ENCODE results near the gene PI16. TPM values are rescaled to one million over a fixed set of nuclear protein-coding genes. Genes with fewer than 3 reads are reported as not detected.

The PI16 gene
- total RNA-seq, 1 donor from 2014 or later: not detected

DNA sequence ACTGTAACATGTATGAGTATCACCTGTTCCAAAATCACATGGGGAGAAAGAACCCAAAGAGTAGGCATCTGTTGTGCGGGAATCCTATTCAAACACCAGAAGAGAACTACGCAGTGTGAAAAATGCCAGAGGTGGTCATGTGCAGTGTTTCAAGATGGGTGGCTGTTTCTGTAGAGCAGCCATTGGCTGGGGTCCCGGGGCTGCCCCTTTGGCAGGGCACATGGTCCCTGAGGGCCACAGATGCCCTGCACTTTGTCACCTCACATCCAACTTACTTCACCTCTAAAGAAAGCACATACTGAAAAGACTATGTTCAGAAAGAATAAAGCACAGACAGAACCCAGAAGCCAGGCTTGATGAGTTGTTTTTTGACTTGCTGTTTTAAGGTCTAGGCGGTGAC lies 19.1 kb downstream of the PI16 start:
- no peaks in the 10 kb centered on the region for H3K4me1 Mint-ChIP-seq (ENCODE audit: unreplicated experiment)
- TF ChIP-seq, protein P1, sequence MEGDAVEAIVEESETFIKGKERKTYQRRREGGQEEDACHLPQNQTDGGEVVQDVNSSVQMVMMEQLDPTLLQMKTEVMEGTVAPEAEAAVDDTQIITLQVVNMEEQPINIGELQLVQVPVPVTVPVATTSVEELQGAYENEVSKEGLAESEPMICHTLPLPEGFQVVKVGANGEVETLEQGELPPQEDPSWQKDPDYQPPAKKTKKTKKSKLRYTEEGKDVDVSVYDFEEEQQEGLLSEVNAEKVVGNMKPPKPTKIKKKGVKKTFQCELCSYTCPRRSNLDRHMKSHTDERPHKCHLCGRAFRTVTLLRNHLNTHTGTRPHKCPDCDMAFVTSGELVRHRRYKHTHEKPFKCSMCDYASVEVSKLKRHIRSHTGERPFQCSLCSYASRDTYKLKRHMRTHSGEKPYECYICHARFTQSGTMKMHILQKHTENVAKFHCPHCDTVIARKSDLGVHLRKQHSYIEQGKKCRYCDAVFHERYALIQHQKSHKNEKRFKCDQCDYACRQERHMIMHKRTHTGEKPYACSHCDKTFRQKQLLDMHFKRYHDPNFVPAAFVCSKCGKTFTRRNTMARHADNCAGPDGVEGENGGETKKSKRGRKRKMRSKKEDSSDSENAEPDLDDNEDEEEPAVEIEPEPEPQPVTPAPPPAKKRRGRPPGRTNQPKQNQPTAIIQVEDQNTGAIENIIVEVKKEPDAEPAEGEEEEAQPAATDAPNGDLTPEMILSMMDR (conservative IDR thresholded peaks at IDR 0.05): no peak
- H3K36me3 Mint-ChIP-seq: peaks cover 21% of the 10 kb centered on the region
- no peaks in the 10 kb centered on the region for H3K9me3 Mint-ChIP-seq
- no peaks in the 10 kb centered on the region for H3K27me3 Mint-ChIP-seq
- no peak overlapping the region for H3K4me3 Mint-ChIP-seq
- DNase-seq (ENCODE audit: extremely low spot score, unreplicated experiment): no peak
- H3K27ac Mint-ChIP-seq: no peak overlapping the region

DNA sequence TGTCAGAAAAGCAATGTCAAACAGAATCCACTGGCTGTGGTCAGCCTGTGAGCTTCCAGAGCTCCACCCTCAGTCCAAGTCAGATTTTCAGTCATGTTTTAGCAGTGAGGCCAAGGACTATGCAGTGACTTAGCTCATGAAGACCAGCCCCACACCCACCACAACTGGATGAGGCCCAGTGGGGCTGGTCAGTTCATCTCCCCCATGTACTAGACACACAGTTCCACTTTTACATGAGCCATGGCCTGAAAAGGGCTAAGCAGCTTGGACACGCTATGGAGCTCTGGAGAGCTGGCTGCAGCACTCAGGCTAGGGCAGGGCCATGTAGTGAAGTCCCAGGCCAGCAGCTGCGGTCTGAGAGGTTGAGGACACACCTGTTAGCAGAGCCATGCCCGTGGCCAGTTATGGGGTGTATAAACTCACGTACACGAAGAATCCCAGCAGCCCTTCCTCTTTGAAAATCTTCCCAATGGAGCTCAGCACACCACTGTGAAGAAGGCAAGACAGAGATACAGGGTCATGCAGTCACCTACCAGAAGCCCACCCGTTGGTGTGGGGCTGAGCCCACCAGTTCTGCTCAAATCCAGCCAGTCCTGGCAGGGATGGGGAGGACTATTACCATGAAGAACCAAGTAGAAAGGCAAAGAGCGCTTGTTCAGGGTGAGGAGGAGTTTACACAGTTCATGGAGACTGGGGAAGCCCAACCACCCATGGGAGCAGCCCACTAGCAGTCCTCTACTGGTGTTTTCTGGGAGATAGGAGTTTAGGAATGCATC lies 20.9 kb downstream of the PI16 start:
- no peak for DNase-seq (ENCODE audit: extremely low spot score, unreplicated experiment)
- Mint-ChIP-seq H3K4me3 (no peak overlapping the region), H3K27ac (no peak overlapping the region), H3K27me3 (no peaks in the 10 kb centered on the region), H3K36me3 (peaks cover 18% of the 10 kb centered on the region), H3K4me1 (ENCODE audit: unreplicated experiment) (peaks cover 11% of the 10 kb centered on the region), H3K9me3 (no peaks in the 10 kb centered on the region)
- TF ChIP-seq, protein P1 (conservative IDR thresholded peaks at IDR 0.05): no peak

DNA sequence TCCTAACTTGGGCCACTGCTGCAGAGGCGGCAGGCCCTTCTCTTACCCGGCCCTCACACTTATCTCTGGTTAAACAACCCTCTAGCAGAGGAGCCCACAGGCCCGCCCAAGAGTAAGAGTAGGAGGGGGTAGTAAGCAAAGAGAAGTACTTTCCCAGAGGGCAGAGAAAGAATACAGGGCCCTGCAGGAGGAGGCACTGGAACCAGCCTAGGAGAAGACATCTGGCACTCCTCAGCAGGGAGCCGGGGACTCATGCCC lies 21.4 kb downstream of the PI16 start:
- Mint-ChIP-seq H3K27ac (no peak overlapping the region), H3K4me3 (no peak overlapping the region), H3K4me1 (ENCODE audit: unreplicated experiment) (peaks cover 16% of the 10 kb centered on the region), H3K27me3 (no peaks in the 10 kb centered on the region), H3K9me3 (no peaks in the 10 kb centered on the region), H3K36me3 (peaks cover 18% of the 10 kb centered on the region)
- no peak for DNase-seq (ENCODE audit: extremely low spot score, unreplicated experiment)
- TF ChIP-seq, protein P1 (conservative IDR thresholded peaks at IDR 0.05): no peak

DNA sequence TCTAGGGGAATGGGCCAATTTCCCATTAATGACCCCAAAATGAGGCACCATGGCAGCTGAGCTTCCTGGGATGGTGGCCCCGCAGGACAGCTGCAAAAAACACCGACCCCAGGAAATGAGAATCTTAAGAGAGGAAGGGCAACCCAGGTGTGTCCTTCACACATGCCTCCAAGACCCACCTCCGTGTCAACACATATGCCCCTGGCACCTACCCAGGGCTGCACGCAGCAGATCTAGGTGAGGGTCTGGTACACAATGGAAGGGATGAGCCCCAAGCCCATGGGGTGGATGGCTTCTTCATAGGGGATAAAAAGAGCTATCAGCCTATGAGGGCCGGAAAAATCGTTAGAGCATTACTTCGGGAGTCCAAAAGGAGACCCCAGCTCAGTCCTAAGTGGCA lies 22.0 kb downstream of the PI16 start:
- peaks cover 18% of the 10 kb centered on the region for H3K36me3 Mint-ChIP-seq
- no peaks in the 10 kb centered on the region for H3K27me3 Mint-ChIP-seq
- H3K4me3 Mint-ChIP-seq: no peak overlapping the region
- H3K27ac Mint-ChIP-seq: no peak overlapping the region
- H3K4me1 Mint-ChIP-seq (ENCODE audit: unreplicated experiment): peaks cover 18% of the 10 kb centered on the region
- DNase-seq (ENCODE audit: extremely low spot score, unreplicated experiment): no peak
- TF ChIP-seq, protein P1 (conservative IDR thresholded peaks at IDR 0.05): no peak
- no peaks in the 10 kb centered on the region for H3K9me3 Mint-ChIP-seq

DNA sequence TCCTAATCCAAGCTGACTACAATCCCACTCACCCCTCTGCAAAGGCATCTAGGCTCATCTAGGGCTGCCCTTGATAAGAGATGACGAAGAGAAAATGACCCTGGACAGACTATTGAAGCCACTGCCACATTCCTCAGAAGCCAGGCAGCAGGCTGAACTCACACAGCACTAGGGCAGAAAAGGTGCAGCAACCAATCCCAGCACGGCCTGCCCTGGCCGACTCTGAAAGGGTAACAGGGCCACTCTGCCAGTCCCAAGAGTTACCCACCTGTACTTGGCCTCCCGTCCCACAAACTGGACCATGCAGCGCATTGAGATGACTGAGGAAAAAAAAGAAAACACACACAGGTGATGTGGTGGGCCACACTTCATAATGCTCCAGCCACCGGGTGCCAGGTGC lies 22.4 kb downstream of the PI16 start:
- H3K4me3 Mint-ChIP-seq: no peak overlapping the region
- TF ChIP-seq, protein P1 (conservative IDR thresholded peaks at IDR 0.05): no peak
- no peak for DNase-seq (ENCODE audit: extremely low spot score, unreplicated experiment)
- H3K27me3 Mint-ChIP-seq: no peaks in the 10 kb centered on the region
- H3K27ac Mint-ChIP-seq: no peak overlapping the region
- H3K9me3 Mint-ChIP-seq: no peaks in the 10 kb centered on the region
- peaks cover 22% of the 10 kb centered on the region for H3K4me1 Mint-ChIP-seq (ENCODE audit: unreplicated experiment)
- peaks cover 21% of the 10 kb centered on the region for H3K36me3 Mint-ChIP-seq
